Panc1 (cell line): ENCODE measurements around the gene PYGO1. TPM values are rescaled to one million over a fixed set of nuclear protein-coding genes. Genes with fewer than 3 reads are reported as not detected.

ENCODE experiments used
- ATAC-seq: fragments of 200-7000 bp; cut with Tn5 transposase; 2 replicates; pipeline ENCODE4 v1.9.1; 2020; ENCODE audit warnings: mild to moderate bottlenecking, moderate library complexity
- BruUV-seq: library from RNA; stranded (reverse); fragments of 400-500 nt; replicated peaks from 2 replicates; lab custom pipeline; 2021; lab: Mats Ljungman, UMichigan
- CTCF ChIA-PET: fragments of 300-600 bp; sonication (Branson Sonifier 250); formaldehyde crosslinking; loops from one replicate; lab custom pipeline; 2022; ENCODE audit warnings: antibody characterized with exemption; lab: Charles Lee
- POLR2A ChIA-PET: fragments of 300-600 bp; sonication (Branson Sonifier 250); formaldehyde crosslinking; loops from one replicate; lab custom pipeline; 2022; ENCODE audit warnings: antibody characterized with exemption; lab: Charles Lee
- DNase-seq: peaks from one replicate; pipeline ENCODE4 v3.0.0-alpha.2; 2010; ENCODE audit warnings: low read depth, low spot score
- H3K27ac ChIP-seq: 2 replicates; pipeline ENCODE4 v1.5.1; 2011; ENCODE audit warnings: mild to moderate bottlenecking, low read length, inconsistent platforms
- H3K27me3 ChIP-seq: fragments of 200-500 bp; sonication (Bioruptor generic); 2 replicates; pipeline ENCODE4 v1.6.0; 2014; ENCODE audit warnings: low read length, inconsistent platforms; ENCODE audit not compliant: control insufficient read depth, insufficient read depth
- H3K36me3 ChIP-seq: fragments of 200-500 bp; sonication (Bioruptor generic); 2 replicates; pipeline ENCODE4 v1.5.1; 2014; ENCODE audit warnings: inconsistent platforms, mild to moderate bottlenecking, low read length, moderate library complexity; ENCODE audit not compliant: control insufficient read depth, insufficient read depth
- H3K4me1 ChIP-seq: 2 replicates; pipeline ENCODE4 v1.5.1; 2011; ENCODE audit warnings: inconsistent platforms, mild to moderate bottlenecking, low read length, moderate library complexity; ENCODE audit not compliant: control insufficient read depth, insufficient read depth
- H3K4me3 ChIP-seq, 2 experiments: 2 replicates each; pipeline ENCODE4 v1.5.1; 2011 to 2012; ENCODE audit warnings: low read depth in 2 of 2, low read length in 2 of 2, mild to moderate bottlenecking in 2 of 2, inconsistent platforms in 1 of 2, moderate library complexity in 1 of 2
- H3K9me3 ChIP-seq: fragments of 200-500 bp; sonication (Bioruptor generic); 2 replicates; pipeline ENCODE4 v1.5.1; 2014; ENCODE audit warnings: low read depth, mild to moderate bottlenecking, inconsistent platforms, low read length, moderate library complexity; ENCODE audit not compliant: control insufficient read depth, insufficient read depth
- POLR2AphosphoS5 ChIP-seq: IDR thresholded peaks from 2 replicates; pipeline ENCODE4 v1.6.1; 2012; ENCODE audit warnings: mild to moderate bottlenecking, low read depth, low read length, moderate library complexity
- SIN3A ChIP-seq: IDR thresholded peaks from 2 replicates; pipeline ENCODE4 v1.6.1; 2012; ENCODE audit warnings: low read depth, mild to moderate bottlenecking, low read length, moderate library complexity, borderline replicate concordance; ENCODE audit not compliant: insufficient read depth
- TCF7L2 ChIP-seq: IDR thresholded peaks from 2 replicates; pipeline ENCODE4 v1.6.1; 2011; ENCODE audit warnings: mild to moderate bottlenecking, low read depth, low read length, inconsistent platforms
- in situ Hi-C: cut with HindIII; loops from 2 replicates; pipeline ENCODE4 v1.10.0; 2016; ENCODE audit warnings: low sequenced_read_pairs, low pct_unique_long_range_greater_than_20kb
- intact Hi-C: fragments of 100-400 bp; cut with micrococcal nuclease; formaldehyde crosslinking; loops from one replicate; pipeline ENCODE4 v1.10.0; 2022; ENCODE audit not compliant: unreplicated experiment
- total RNA-seq: library from RNA; stranded (reverse); gene quantifications from one replicate; pipeline ENCODE4 v1.2.1, GENCODE V29; 2021; ENCODE audit not compliant: unreplicated experiment
- TF ChIP-seq, protein P1 (sequence below), 2 experiments: IDR thresholded peaks; 2 replicates each; pipeline ENCODE4 v1.6.1; 2011 to 2012; ENCODE audit warnings: low read depth in 2 of 2, control low read depth in 1 of 2, low read length in 1 of 2, mild to moderate bottlenecking in 1 of 2, moderate library complexity in 1 of 2; ENCODE audit not compliant: insufficient read depth in 1 of 2
- TF ChIP-seq, protein P2 (sequence below): fragments of 450-650 bp; IDR thresholded peaks from 2 replicates; pipeline ENCODE4 v1.5.1; 2017; ENCODE audit warnings: mild to moderate bottlenecking

Gene PYGO1
- total RNA-seq, 1 experiment from 2014 or later: 2.4 TPM

DNA sequence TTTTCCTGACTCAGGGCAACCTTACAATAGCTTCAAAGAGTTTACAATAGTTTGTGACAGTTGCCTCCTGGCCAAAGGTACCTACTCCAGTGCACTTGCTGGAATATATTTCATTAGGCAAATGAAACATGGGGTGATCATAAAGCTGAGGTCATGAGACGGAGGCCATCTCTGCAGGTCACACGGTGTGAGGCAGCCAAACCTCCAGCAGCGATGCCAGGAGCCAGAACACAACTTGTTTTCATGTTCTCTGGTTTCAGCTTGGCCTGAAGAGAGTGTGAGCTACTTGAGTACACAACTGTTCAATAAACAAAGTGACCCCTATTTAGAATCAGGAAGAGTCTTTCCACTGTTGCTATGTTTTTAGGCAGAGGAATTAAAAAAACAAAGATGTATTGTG is 42.7 kb upstream of the PYGO1 start:
- CTCF ChIA-PET: no interaction called here
- BruUV-seq: no TSS peak
- Histone ChIP-seq H3K27me3 (no peaks in the 10 kb centered on the region), H3K36me3 (no peaks in the 10 kb centered on the region), H3K4me3 (no peak overlapping the region), H3K9me3 (no peaks in the 10 kb centered on the region), H3K4me1 (peaks cover 3% of the 10 kb centered on the region; the same call in 1 of the 2 replicates), H3K27ac (no peak overlapping the region)
- TF ChIP-seq SIN3A: no peak
- TF ChIP-seq, protein P1, sequence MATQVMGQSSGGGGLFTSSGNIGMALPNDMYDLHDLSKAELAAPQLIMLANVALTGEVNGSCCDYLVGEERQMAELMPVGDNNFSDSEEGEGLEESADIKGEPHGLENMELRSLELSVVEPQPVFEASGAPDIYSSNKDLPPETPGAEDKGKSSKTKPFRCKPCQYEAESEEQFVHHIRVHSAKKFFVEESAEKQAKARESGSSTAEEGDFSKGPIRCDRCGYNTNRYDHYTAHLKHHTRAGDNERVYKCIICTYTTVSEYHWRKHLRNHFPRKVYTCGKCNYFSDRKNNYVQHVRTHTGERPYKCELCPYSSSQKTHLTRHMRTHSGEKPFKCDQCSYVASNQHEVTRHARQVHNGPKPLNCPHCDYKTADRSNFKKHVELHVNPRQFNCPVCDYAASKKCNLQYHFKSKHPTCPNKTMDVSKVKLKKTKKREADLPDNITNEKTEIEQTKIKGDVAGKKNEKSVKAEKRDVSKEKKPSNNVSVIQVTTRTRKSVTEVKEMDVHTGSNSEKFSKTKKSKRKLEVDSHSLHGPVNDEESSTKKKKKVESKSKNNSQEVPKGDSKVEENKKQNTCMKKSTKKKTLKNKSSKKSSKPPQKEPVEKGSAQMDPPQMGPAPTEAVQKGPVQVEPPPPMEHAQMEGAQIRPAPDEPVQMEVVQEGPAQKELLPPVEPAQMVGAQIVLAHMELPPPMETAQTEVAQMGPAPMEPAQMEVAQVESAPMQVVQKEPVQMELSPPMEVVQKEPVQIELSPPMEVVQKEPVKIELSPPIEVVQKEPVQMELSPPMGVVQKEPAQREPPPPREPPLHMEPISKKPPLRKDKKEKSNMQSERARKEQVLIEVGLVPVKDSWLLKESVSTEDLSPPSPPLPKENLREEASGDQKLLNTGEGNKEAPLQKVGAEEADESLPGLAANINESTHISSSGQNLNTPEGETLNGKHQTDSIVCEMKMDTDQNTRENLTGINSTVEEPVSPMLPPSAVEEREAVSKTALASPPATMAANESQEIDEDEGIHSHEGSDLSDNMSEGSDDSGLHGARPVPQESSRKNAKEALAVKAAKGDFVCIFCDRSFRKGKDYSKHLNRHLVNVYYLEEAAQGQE (IDR thresholded peaks at IDR 0.05; ENCODE audit: insufficient read depth in 1 of 2, low read depth in 2 of 2, low read length in 1 of 2): no peak
- TF ChIP-seq POLR2AphosphoS5: no peak
- TF ChIP-seq TCF7L2: no peak
- TF ChIP-seq, protein P2, sequence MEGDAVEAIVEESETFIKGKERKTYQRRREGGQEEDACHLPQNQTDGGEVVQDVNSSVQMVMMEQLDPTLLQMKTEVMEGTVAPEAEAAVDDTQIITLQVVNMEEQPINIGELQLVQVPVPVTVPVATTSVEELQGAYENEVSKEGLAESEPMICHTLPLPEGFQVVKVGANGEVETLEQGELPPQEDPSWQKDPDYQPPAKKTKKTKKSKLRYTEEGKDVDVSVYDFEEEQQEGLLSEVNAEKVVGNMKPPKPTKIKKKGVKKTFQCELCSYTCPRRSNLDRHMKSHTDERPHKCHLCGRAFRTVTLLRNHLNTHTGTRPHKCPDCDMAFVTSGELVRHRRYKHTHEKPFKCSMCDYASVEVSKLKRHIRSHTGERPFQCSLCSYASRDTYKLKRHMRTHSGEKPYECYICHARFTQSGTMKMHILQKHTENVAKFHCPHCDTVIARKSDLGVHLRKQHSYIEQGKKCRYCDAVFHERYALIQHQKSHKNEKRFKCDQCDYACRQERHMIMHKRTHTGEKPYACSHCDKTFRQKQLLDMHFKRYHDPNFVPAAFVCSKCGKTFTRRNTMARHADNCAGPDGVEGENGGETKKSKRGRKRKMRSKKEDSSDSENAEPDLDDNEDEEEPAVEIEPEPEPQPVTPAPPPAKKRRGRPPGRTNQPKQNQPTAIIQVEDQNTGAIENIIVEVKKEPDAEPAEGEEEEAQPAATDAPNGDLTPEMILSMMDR: no peak
- no peak for ATAC-seq
- intact Hi-C loops (no loop called here), in situ Hi-C loops (no loop called here)
- no peak for DNase-seq
- POLR2A ChIA-PET: no interaction called here

DNA sequence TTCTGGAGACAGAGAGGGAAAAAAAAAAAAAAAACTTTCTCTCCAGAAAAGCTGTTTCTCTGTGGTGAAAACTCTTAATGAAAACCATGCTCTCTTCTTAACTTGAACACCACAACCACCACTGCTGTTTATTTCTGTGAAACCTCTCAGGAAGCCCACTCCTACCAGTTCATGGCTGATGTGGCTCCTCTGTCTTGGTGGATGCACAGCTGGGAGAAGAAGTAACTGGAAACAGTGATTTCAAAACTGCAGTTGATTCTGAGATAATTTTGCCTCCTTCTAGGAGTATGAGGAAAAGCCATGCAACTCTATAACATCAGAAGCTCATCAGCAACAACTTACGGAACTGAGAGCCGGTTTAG is 40.2 kb upstream of the PYGO1 start:
- intact Hi-C loops: no loop called here
- ATAC-seq: no peak
- POLR2A ChIA-PET: interaction anchor here (0.6 kb wide), 2 partner anchors 191 to 315 kb away, joined by 3 to 7 read pairs; no protein-coding TSS in a partner anchor

More for the DNA sequence above, 40.2 kb upstream of the PYGO1 start:
- no peak for DNase-seq
- Histone ChIP-seq H3K4me1 (peaks cover 3% of the 10 kb centered on the region; the same call in 1 of the 2 replicates), H3K27me3 (no peaks in the 10 kb centered on the region), H3K4me3 (no peak overlapping the region), H3K27ac (peak overlapping the region; percentile 9; the same call in 1 of the 2 replicates), H3K9me3 (no peaks in the 10 kb centered on the region), H3K36me3 (no peaks in the 10 kb centered on the region)
- TF ChIP-seq TCF7L2: no peak
- TF ChIP-seq, protein P1 (IDR thresholded peaks at IDR 0.05; ENCODE audit: insufficient read depth in 1 of 2, low read depth in 2 of 2, low read length in 1 of 2): no peak
- TF ChIP-seq, protein P2: no peak
- TF ChIP-seq POLR2AphosphoS5: no peak
- TF ChIP-seq SIN3A: no peak
- CTCF ChIA-PET: interaction anchor here (0.9 kb wide), 1 partner anchor 193 kb away, joined by 3 read pairs; no protein-coding TSS in a partner anchor
- BruUV-seq: no TSS peak
- in situ Hi-C loops: no loop called here
